ENCODE measurements around the gene BTG1.
"Not testable (repeated sequence)": the region's sequence is repeated elsewhere in the genome, so short reads cannot be mapped to it uniquely, and the experiment has no call there.

The BTG1 gene

GRCh38 chr12:92136026-92136730 lies 9.5 kb downstream of the BTG1 start:
- peak overlapping the region in 2 of 7 experiments; percentile 90 to 95 for H3K4me3 ChIP-seq
- peak overlapping the region in 17 of 21 experiments; percentile 5 to 100 (median 52) for H3K27ac ChIP-seq

GRCh38 chr12:92135541-92135940 lies 10.1 kb downstream of the BTG1 start:
- peak overlapping the region in 16 of 21 experiments; percentile 7 to 100 (median 74) for H3K27ac ChIP-seq
- H3K4me3 ChIP-seq: not testable (repeated sequence)

- peak overlapping the region in 19 of 21 experiments; percentile 16 to 100 (median 70) for H3K27ac ChIP-seq
- H3K4me3 ChIP-seq: no peak overlapping the region
These were observed 10.9 kb downstream of the BTG1 start for GRCh38 chr12:92134638-92135274.

GRCh38 chr12:92133795-92134637 lies 11.6 kb downstream of the BTG1 start:
- Histone ChIP-seq H3K27ac (peak overlapping the region in 19 of 21 experiments; percentile 10 to 100 (median 61)), H3K4me3 (no peak overlapping the region)

GRCh38 chr12:92133171-92133570 lies 12.5 kb downstream of the BTG1 start:
- Histone ChIP-seq H3K27ac (peak overlapping the region in 9 of 21 experiments; percentile 33 to 100 (median 79)), H3K4me3 (no peak overlapping the region)

GRCh38 chr12:92132288-92132687 lies 13.4 kb downstream of the BTG1 start:
- Histone ChIP-seq H3K4me3 (no peak overlapping the region), H3K27ac (peak overlapping the region in 9 of 21 experiments; percentile 2 to 99 (median 48))

GRCh38 chr12:92130999-92131398 lies 14.6 kb downstream of the BTG1 start:
- Histone ChIP-seq H3K4me3 (no peak overlapping the region), H3K27ac (peak overlapping the region in 8 of 21 experiments; percentile 6 to 99 (median 26))

- Histone ChIP-seq H3K27ac (peak overlapping the region in 2 of 21 experiments; percentile 14 to 15), H3K4me3 (no peak overlapping the region)
These were observed 16.0 kb downstream of the BTG1 start for GRCh38 chr12:92129609-92130008.

- Histone ChIP-seq H3K27ac (peak overlapping the region in 1 of 21 experiments; percentile 14), H3K4me3 (no peak overlapping the region)
These were observed 17.0 kb downstream of the BTG1 start for GRCh38 chr12:92128612-92129011.

- H3K4me3 ChIP-seq: no peak overlapping the region
- H3K27ac ChIP-seq: peak overlapping the region in 2 of 21 experiments; percentile 13 to 19
These were observed 21.0 kb downstream of the BTG1 start for GRCh38 chr12:92124689-92125029.

- Histone ChIP-seq H3K4me3 (no peak overlapping the region), H3K27ac (peak overlapping the region in 3 of 21 experiments; percentile 13 to 32 (median 30))
These were observed 21.6 kb downstream of the BTG1 start for GRCh38 chr12:92123780-92124688.

GRCh38 chr12:92122941-92123779 lies 22.5 kb downstream of the BTG1 start:
- Histone ChIP-seq H3K4me3 (no peak overlapping the region), H3K27ac (peak overlapping the region in 1 of 21 experiments; percentile 32)

GRCh38 chr12:92121826-92122225 lies 23.8 kb downstream of the BTG1 start:
- no peak overlapping the region for H3K4me3 ChIP-seq
- H3K27ac ChIP-seq: peak overlapping the region in 1 of 21 experiments; percentile 64

GRCh38 chr12:92118826-92119536 lies 26.7 kb downstream of the BTG1 start:
- Histone ChIP-seq H3K4me3 (no peak overlapping the region), H3K27ac (no peak overlapping the region)

GRCh38 chr12:92114834-92115233 lies 30.8 kb downstream of the BTG1 start:
- no peak overlapping the region for H3K27ac ChIP-seq
- H3K4me3 ChIP-seq: no peak overlapping the region

- no peak overlapping the region for H3K27ac ChIP-seq
- no peak overlapping the region for H3K4me3 ChIP-seq
These were observed 34.4 kb downstream of the BTG1 start for GRCh38 chr12:92111256-92111655.

- no peak overlapping the region for H3K27ac ChIP-seq
- H3K4me3 ChIP-seq: no peak overlapping the region
These were observed 35.5 kb downstream of the BTG1 start for GRCh38 chr12:92110083-92110640.

Data from skin epidermis (tissue), 12 donors.